ENCODE measurements around the gene PIAS3.

GRCh38 chr1:145908653-145909052, 49.8 kb upstream of the PIAS3 start:
- TF ChIP-seq, protein P1, sequence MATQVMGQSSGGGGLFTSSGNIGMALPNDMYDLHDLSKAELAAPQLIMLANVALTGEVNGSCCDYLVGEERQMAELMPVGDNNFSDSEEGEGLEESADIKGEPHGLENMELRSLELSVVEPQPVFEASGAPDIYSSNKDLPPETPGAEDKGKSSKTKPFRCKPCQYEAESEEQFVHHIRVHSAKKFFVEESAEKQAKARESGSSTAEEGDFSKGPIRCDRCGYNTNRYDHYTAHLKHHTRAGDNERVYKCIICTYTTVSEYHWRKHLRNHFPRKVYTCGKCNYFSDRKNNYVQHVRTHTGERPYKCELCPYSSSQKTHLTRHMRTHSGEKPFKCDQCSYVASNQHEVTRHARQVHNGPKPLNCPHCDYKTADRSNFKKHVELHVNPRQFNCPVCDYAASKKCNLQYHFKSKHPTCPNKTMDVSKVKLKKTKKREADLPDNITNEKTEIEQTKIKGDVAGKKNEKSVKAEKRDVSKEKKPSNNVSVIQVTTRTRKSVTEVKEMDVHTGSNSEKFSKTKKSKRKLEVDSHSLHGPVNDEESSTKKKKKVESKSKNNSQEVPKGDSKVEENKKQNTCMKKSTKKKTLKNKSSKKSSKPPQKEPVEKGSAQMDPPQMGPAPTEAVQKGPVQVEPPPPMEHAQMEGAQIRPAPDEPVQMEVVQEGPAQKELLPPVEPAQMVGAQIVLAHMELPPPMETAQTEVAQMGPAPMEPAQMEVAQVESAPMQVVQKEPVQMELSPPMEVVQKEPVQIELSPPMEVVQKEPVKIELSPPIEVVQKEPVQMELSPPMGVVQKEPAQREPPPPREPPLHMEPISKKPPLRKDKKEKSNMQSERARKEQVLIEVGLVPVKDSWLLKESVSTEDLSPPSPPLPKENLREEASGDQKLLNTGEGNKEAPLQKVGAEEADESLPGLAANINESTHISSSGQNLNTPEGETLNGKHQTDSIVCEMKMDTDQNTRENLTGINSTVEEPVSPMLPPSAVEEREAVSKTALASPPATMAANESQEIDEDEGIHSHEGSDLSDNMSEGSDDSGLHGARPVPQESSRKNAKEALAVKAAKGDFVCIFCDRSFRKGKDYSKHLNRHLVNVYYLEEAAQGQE (IDR thresholded peaks at IDR 0.05; ENCODE audit: borderline replicate concordance): no peak
- TF ChIP-seq EP300 (conservative IDR thresholded peaks at IDR 0.05; ENCODE audit: poor library complexity, severe bottlenecking): no peak
- no peak for TF ChIP-seq EZH2 (IDR thresholded peaks at IDR 0.05; ENCODE audit: borderline replicate concordance, insufficient read depth, low read length, poor library complexity, severe bottlenecking)
- TF ChIP-seq POLR2AphosphoS5 (IDR thresholded peaks at IDR 0.05): no peak
- TF ChIP-seq SMC3 (conservative IDR thresholded peaks at IDR 0.05; ENCODE audit: poor library complexity): no peak
- TF ChIP-seq, protein P2, sequence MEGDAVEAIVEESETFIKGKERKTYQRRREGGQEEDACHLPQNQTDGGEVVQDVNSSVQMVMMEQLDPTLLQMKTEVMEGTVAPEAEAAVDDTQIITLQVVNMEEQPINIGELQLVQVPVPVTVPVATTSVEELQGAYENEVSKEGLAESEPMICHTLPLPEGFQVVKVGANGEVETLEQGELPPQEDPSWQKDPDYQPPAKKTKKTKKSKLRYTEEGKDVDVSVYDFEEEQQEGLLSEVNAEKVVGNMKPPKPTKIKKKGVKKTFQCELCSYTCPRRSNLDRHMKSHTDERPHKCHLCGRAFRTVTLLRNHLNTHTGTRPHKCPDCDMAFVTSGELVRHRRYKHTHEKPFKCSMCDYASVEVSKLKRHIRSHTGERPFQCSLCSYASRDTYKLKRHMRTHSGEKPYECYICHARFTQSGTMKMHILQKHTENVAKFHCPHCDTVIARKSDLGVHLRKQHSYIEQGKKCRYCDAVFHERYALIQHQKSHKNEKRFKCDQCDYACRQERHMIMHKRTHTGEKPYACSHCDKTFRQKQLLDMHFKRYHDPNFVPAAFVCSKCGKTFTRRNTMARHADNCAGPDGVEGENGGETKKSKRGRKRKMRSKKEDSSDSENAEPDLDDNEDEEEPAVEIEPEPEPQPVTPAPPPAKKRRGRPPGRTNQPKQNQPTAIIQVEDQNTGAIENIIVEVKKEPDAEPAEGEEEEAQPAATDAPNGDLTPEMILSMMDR (IDR thresholded peaks at IDR 0.05; ENCODE audit: poor library complexity, severe bottlenecking): no peak
- no peak for TF ChIP-seq MXI1 (conservative IDR thresholded peaks at IDR 0.05; ENCODE audit: poor library complexity, severe bottlenecking)
- no peak for TF ChIP-seq RAD21 (conservative IDR thresholded peaks at IDR 0.05)

Measured in neural cell (in vitro differentiated cells).